Ectodermal cell (in vitro differentiated cells): Measurements from ENCODE around the gene WDR18. TPM values are rescaled to one million over a fixed set of nuclear protein-coding genes. Genes with fewer than 3 reads are reported as not detected.
A peak's percentile ranks its signal among the peaks of the same experiment; 100 is the strongest.

Experiments
- H3K27ac ChIP-seq: 2 replicates; pipeline ENCODE4 v1.7.0; 2013; ENCODE audit warnings: mild to moderate bottlenecking, low read depth, low read length; ENCODE audit not compliant: insufficient read depth, poor library complexity, severe bottlenecking
- H3K27me3 ChIP-seq: 2 replicates; pipeline ENCODE4 v1.7.0; 2013; ENCODE audit warnings: mild to moderate bottlenecking, low read length; ENCODE audit not compliant: insufficient read depth, control insufficient read depth, poor library complexity, severe bottlenecking
- H3K36me3 ChIP-seq: one replicate; pipeline ENCODE4 v1.7.0; 2013; ENCODE audit warnings: low read length; ENCODE audit not compliant: control insufficient read depth, insufficient read depth
- H3K4me1 ChIP-seq: one replicate; pipeline ENCODE4 v1.7.0; 2013; ENCODE audit warnings: low read length; ENCODE audit not compliant: control insufficient read depth, insufficient read depth
- H3K4me3 ChIP-seq: 2 replicates; pipeline ENCODE4 v1.7.0; 2013; ENCODE audit warnings: low read depth, low read length, control low read depth; ENCODE audit not compliant: insufficient read depth
- H3K9me3 ChIP-seq: 2 replicates; pipeline ENCODE4 v1.7.0; 2013; ENCODE audit warnings: mild to moderate bottlenecking, low read length, moderate library complexity; ENCODE audit not compliant: control insufficient read depth
- WGBS, 2 experiments: methylation state at CpG; one replicate each; pipeline ENCODE4 v1.1.7; 2013; ENCODE audit warnings: missing lambda C conversion rate in 2 of 2; 5-methylcytosine and 5-hydroxymethylcytosine counted together
- polyA plus RNA-seq, 4 experiments: library from polyadenylated mRNA; stranded (reverse); fragments of 50-300 nt; gene quantifications; one replicate each; pipeline ENCODE4 v1.2.3, GENCODE V29; 2013

WDR18 gene
- 67.5 TPM for polyA plus RNA-seq (2013, experiment 1 of 4)
- 64.0 TPM for polyA plus RNA-seq (2013, experiment 2 of 4)
- 74.2 TPM for polyA plus RNA-seq (2013, experiment 3 of 4)
- polyA plus RNA-seq (2013, experiment 4 of 4): 69.3 TPM

GRCh38 chr19:984165-984967 is at the start of gene WDR18:
WDR18 (plus strand) TSS chr19:984345; CDS start chr19:984354, 9 bp downstream.
- Histone ChIP-seq H3K27me3 (no peaks in the 10 kb centered on the region), H3K4me1 (peaks cover 11% of the 10 kb centered on the region), H3K36me3 (peaks cover 20% of the 10 kb centered on the region), H3K27ac (peak within 1 kb of the TSS; percentile 76), H3K4me3 (peak within 1 kb of the TSS; percentile 90), H3K9me3 (no peaks in the 10 kb centered on the region)
- WGBS, 2 experiments: 1% methylated on average over 78 of the region's 78 CpGs

- no peaks in the 10 kb centered on the region for H3K9me3 ChIP-seq
- H3K36me3 ChIP-seq: peaks cover 35% of the 10 kb centered on the region
- peaks cover 17% of the 10 kb centered on the region for H3K4me1 ChIP-seq
- no peak overlapping the region for H3K4me3 ChIP-seq
- WGBS, 2 experiments: 95 to 96% methylated on average over 31 of the region's 31 CpGs
- H3K27ac ChIP-seq: no peak overlapping the region
- no peaks in the 10 kb centered on the region for H3K27me3 ChIP-seq
These were observed 49.2 kb upstream of the WDR18 start for GRCh38 chr19:934865-935479.

- H3K36me3 ChIP-seq: peaks cover 29% of the 10 kb centered on the region
- no peak overlapping the region for H3K4me3 ChIP-seq
- H3K27ac ChIP-seq: no peak overlapping the region
- WGBS, 2 experiments: 90 to 91% methylated on average over 10 of the region's 10 CpGs
- no peaks in the 10 kb centered on the region for H3K9me3 ChIP-seq
- H3K4me1 ChIP-seq: peaks cover 17% of the 10 kb centered on the region
- no peaks in the 10 kb centered on the region for H3K27me3 ChIP-seq
These were observed 48.0 kb upstream of the WDR18 start for GRCh38 chr19:936175-936546.

- Histone ChIP-seq H3K4me1 (peaks cover 15% of the 10 kb centered on the region), H3K36me3 (peaks cover 26% of the 10 kb centered on the region), H3K27ac (no peak overlapping the region), H3K4me3 (no peak overlapping the region), H3K27me3 (no peaks in the 10 kb centered on the region), H3K9me3 (no peaks in the 10 kb centered on the region)
- WGBS, 2 experiments: 95 to 96% methylated on average over 16 of the region's 16 CpGs
These were observed 46.9 kb upstream of the WDR18 start for GRCh38 chr19:937259-937694.

GRCh38 chr19:938233-938923 is 45.8 kb upstream of the WDR18 start:
- Histone ChIP-seq H3K9me3 (no peaks in the 10 kb centered on the region), H3K27me3 (no peaks in the 10 kb centered on the region), H3K27ac (no peak overlapping the region), H3K36me3 (peaks cover 22% of the 10 kb centered on the region), H3K4me1 (peaks cover 4% of the 10 kb centered on the region), H3K4me3 (no peak overlapping the region)
- WGBS, 2 experiments: 92 to 93% methylated on average over 23 of the region's 23 CpGs

GRCh38 chr19:939439-939838 is 44.7 kb upstream of the WDR18 start:
- Histone ChIP-seq H3K4me3 (no peak overlapping the region), H3K4me1 (no peaks in the 10 kb centered on the region), H3K27me3 (no peaks in the 10 kb centered on the region), H3K9me3 (no peaks in the 10 kb centered on the region), H3K27ac (no peak overlapping the region), H3K36me3 (peaks cover 22% of the 10 kb centered on the region)
- WGBS, 2 experiments: 95 to 97% methylated on average over 22 of the region's 22 CpGs

GRCh38 chr19:939922-940321 is 44.2 kb upstream of the WDR18 start:
- Histone ChIP-seq H3K4me3 (no peak overlapping the region), H3K36me3 (peaks cover 22% of the 10 kb centered on the region), H3K27me3 (no peaks in the 10 kb centered on the region), H3K9me3 (no peaks in the 10 kb centered on the region), H3K27ac (no peak overlapping the region), H3K4me1 (no peaks in the 10 kb centered on the region)
- WGBS, 2 experiments: 97% methylated on average over 7 of the region's 7 CpGs

- Histone ChIP-seq H3K27me3 (no peaks in the 10 kb centered on the region), H3K36me3 (peaks cover 18% of the 10 kb centered on the region), H3K4me1 (no peaks in the 10 kb centered on the region), H3K9me3 (no peaks in the 10 kb centered on the region), H3K27ac (no peak overlapping the region), H3K4me3 (no peak overlapping the region)
- WGBS, 2 experiments: 96% methylated on average over 64 of the region's 64 CpGs
These were observed 43.4 kb upstream of the WDR18 start for GRCh38 chr19:940591-941291.

- no peak overlapping the region for H3K27ac ChIP-seq
- WGBS, 2 experiments: 92 to 93% methylated on average over 45 of the region's 45 CpGs
- H3K27me3 ChIP-seq: no peaks in the 10 kb centered on the region
- H3K9me3 ChIP-seq: no peaks in the 10 kb centered on the region
- H3K4me3 ChIP-seq: no peak overlapping the region
- no peaks in the 10 kb centered on the region for H3K4me1 ChIP-seq
- H3K36me3 ChIP-seq: peaks cover 18% of the 10 kb centered on the region
These were observed 42.6 kb upstream of the WDR18 start for GRCh38 chr19:941292-942132.
